IMR-90 (cell line): Measurements from ENCODE around the gene THPO. TPM values are rescaled to one million over a fixed set of nuclear protein-coding genes. Genes with fewer than 3 reads are reported as not detected.

ENCODE experiments used
- ATAC-seq: fragments of 200-7000 bp; cut with Tn5 transposase; 2 replicates; pipeline ENCODE4 v1.9.1; 2020; ENCODE audit warnings: low read depth, mild to moderate bottlenecking, moderate library complexity
- BruUV-seq: library from RNA; stranded (reverse); fragments of 400-500 nt; replicated peaks from 2 replicates; lab custom pipeline; 2021; lab: Mats Ljungman, UMichigan
- CTCF ChIA-PET: fragments of 300-600 bp; formaldehyde crosslinking; extraction: SDS; loops from one replicate; lab custom pipeline; 2021; ENCODE audit warnings: antibody characterized with exemption; lab: Yijun Ruan, JAX
- POLR2A ChIA-PET: fragments of 300-600 bp; sonication (Branson Sonifier 250); formaldehyde crosslinking; loops from one replicate; lab custom pipeline; 2022; ENCODE audit warnings: antibody characterized with exemption; ENCODE audit not compliant: unreplicated experiment; lab: Charles Lee
- DNase-seq: peaks from one replicate; pipeline ENCODE4 v3.0.0; 2013
- H2AFZ ChIP-seq: replicated peaks from 2 replicates; pipeline ENCODE3; 2013; ENCODE audit warnings: low read length, mild to moderate bottlenecking; ENCODE audit not compliant: poor library complexity
- H2AK5ac ChIP-seq: 2 replicates; pipeline ENCODE4 v1.6.1; 2013; ENCODE audit warnings: low read depth, low read length, inconsistent platforms
- H2AK9ac ChIP-seq: replicated peaks from 2 replicates; pipeline ENCODE3; 2013; ENCODE audit warnings: mild to moderate bottlenecking, low read depth, low read length, moderate library complexity; ENCODE audit not compliant: poor library complexity
- H2BK120ac ChIP-seq: 2 replicates; pipeline ENCODE4 v1.6.1; 2013; ENCODE audit warnings: low read depth, low read length, inconsistent platforms
- H2BK15ac ChIP-seq: 3 replicates; pipeline ENCODE4 v1.6.1; 2013; ENCODE audit warnings: low read depth, low read length, inconsistent platforms
- H2BK20ac ChIP-seq: 2 replicates; pipeline ENCODE4 v1.6.1; 2013; ENCODE audit warnings: low read depth, mild to moderate bottlenecking, inconsistent platforms, low read length, moderate library complexity
- H2BK5ac ChIP-seq: 2 replicates; pipeline ENCODE4 v1.6.1; 2013; ENCODE audit warnings: mild to moderate bottlenecking, low read depth, low read length, inconsistent platforms; ENCODE audit not compliant: poor library complexity, severe bottlenecking
- H3K14ac ChIP-seq: replicated peaks from 2 replicates; pipeline ENCODE4 v1.6.1; 2013; ENCODE audit warnings: low read depth, low read length, inconsistent platforms
- H3K18ac ChIP-seq: 2 replicates; pipeline ENCODE4 v1.6.1; 2013; ENCODE audit warnings: low read depth, low read length, control low read depth
- H3K23ac ChIP-seq: 2 replicates; pipeline ENCODE4 v1.6.1; 2013; ENCODE audit warnings: low read depth, low read length, inconsistent platforms
- H3K27ac ChIP-seq: 2 replicates; pipeline ENCODE4 v1.5.1; 2013; ENCODE audit warnings: mild to moderate bottlenecking, control low read depth, low read length; ENCODE audit not compliant: insufficient read depth
- H3K27me3 ChIP-seq: 2 replicates; pipeline ENCODE4 v1.6.1; 2013; ENCODE audit warnings: low read length; ENCODE audit not compliant: control insufficient read depth, insufficient read depth
- H3K36me3 ChIP-seq: 2 replicates; pipeline ENCODE4 v1.6.1; 2013; ENCODE audit warnings: low read length, mixed read lengths; ENCODE audit not compliant: control insufficient read depth, insufficient read depth
- H3K4ac ChIP-seq: 2 replicates; pipeline ENCODE4 v1.6.1; 2013; ENCODE audit warnings: low read depth, low read length, inconsistent platforms
- H3K4me1 ChIP-seq: 2 replicates; pipeline ENCODE4 v1.6.1; 2013; ENCODE audit warnings: low read length, mixed read lengths; ENCODE audit not compliant: control insufficient read depth, insufficient read depth
- H3K4me2 ChIP-seq: 2 replicates; pipeline ENCODE4 v1.6.1; 2013; ENCODE audit warnings: low read depth, mild to moderate bottlenecking, control low read depth, low read length, moderate library complexity
- H3K4me3 ChIP-seq: 2 replicates; pipeline ENCODE4 v1.5.1; 2013; ENCODE audit warnings: low read depth, mild to moderate bottlenecking, control low read depth, low read length, moderate library complexity; ENCODE audit not compliant: insufficient read depth
- H3K56ac ChIP-seq: 2 replicates; pipeline ENCODE4 v1.6.1; 2013; ENCODE audit warnings: low read length, inconsistent platforms; ENCODE audit not compliant: insufficient read depth; ENCODE audit errors: extremely low read depth
- H3K79me1 ChIP-seq, 2 experiments: 2 replicates each; pipeline ENCODE4 v1.6.1; 2013; ENCODE audit warnings: low read length in 2 of 2, inconsistent platforms in 1 of 2, low read depth in 1 of 2
- H3K9ac ChIP-seq: 2 replicates; pipeline ENCODE4 v1.6.1; 2013; ENCODE audit warnings: low read depth, low read length, control low read depth
- H3K9me1 ChIP-seq: 2 replicates; pipeline ENCODE4 v1.6.1; 2013; ENCODE audit warnings: low read length, inconsistent platforms; ENCODE audit not compliant: insufficient read depth
- H3K9me3 ChIP-seq: 2 replicates; pipeline ENCODE4 v1.6.1; 2013; ENCODE audit warnings: low read length; ENCODE audit not compliant: control insufficient read depth, insufficient read depth
- H4K20me1 ChIP-seq: 2 replicates; pipeline ENCODE4 v1.6.1; 2013; ENCODE audit warnings: low read length, inconsistent platforms; ENCODE audit not compliant: insufficient read depth
- H4K5ac ChIP-seq: 2 replicates; pipeline ENCODE4 v1.6.1; 2013; ENCODE audit warnings: mild to moderate bottlenecking, low read depth, low read length, control low read depth
- H4K8ac ChIP-seq, 2 experiments: 2 replicates each; pipeline ENCODE4 v1.6.1; 2013; ENCODE audit warnings: low read depth in 2 of 2, low read length in 2 of 2, control low read depth in 1 of 2, inconsistent platforms in 1 of 2
- H4K91ac ChIP-seq: 2 replicates; pipeline ENCODE4 v1.6.1; 2013; ENCODE audit warnings: low read depth, low read length, inconsistent platforms; ENCODE audit not compliant: insufficient read depth
- MAFK ChIP-seq: IDR thresholded peaks from 2 replicates; pipeline ENCODE4 v1.6.1; 2012; ENCODE audit warnings: low read depth, low read length, improper control_type of control experiment
- MAZ ChIP-seq: IDR thresholded peaks from 2 replicates; pipeline ENCODE4 v1.6.1; 2012; ENCODE audit warnings: low read depth, mild to moderate bottlenecking, low read length, improper control_type of control experiment, moderate library complexity, borderline replicate concordance
- POLR2A ChIP-seq: IDR thresholded peaks from 2 replicates; pipeline ENCODE4 v1.6.1; 2012; ENCODE audit warnings: mild to moderate bottlenecking, low read depth, low read length
- RAD21 ChIP-seq: IDR thresholded peaks from 2 replicates; pipeline ENCODE4 v1.6.1; 2012; ENCODE audit warnings: low read length, improper control_type of control experiment
- RFX5 ChIP-seq: IDR thresholded peaks from 2 replicates; pipeline ENCODE4 v1.8.0; 2012; ENCODE audit warnings: low read depth, mild to moderate bottlenecking, low read length, moderate library complexity
- SMC3 ChIP-seq: fragments of 150-350 bp; IDR thresholded peaks from 2 replicates; pipeline ENCODE4 v1.6.1; 2016; ENCODE audit warnings: low read depth, mild to moderate bottlenecking, antibody characterized with exemption, low read length, moderate library complexity
- WGBS, 2 experiments: methylation state at CpG; one replicate each; pipeline versions ENCODE4 v1.1.5 to v1.1.7; 2013; ENCODE audit warnings: missing lambda C conversion rate in 2 of 2; ENCODE audit not compliant: insufficient read length in 1 of 2; ENCODE audit errors: extremely low coverage in 2 of 2; 5-methylcytosine and 5-hydroxymethylcytosine counted together
- dilution Hi-C: fragments of 300-500 bp; cut with HindIII; formaldehyde crosslinking; loops from one replicate; pipeline ENCODE4 v1.14.3; 2018; ENCODE audit warnings: low sequenced_read_pairs; ENCODE audit not compliant: unreplicated experiment
- in situ Hi-C: fragments of 300-500 bp; cut with MboI; formaldehyde crosslinking; loops from 3 replicates; pipeline ENCODE4 v1.14.3; 2019; ENCODE audit warnings: low sequenced_read_pairs, inconsistent platforms, mixed read lengths
- intact Hi-C: fragments of 100-400 bp; cut with micrococcal nuclease; formaldehyde crosslinking; loops from 2 replicates; pipeline ENCODE4 v1.10.0; 2022
- polyA plus RNA-seq, 3 experiments: library from polyadenylated mRNA; depleted of rRNA; stranded (reverse); fragments of >200 nt; gene quantifications; 2 replicates each; pipeline ENCODE4 v1.2.3, GENCODE V29; 2012; ENCODE audit warnings: low replicate concordance in 1 of 3
- total RNA-seq: library from RNA; depleted of rRNA; stranded (reverse); fragments of >200 nt; gene quantifications from 2 replicates; pipeline ENCODE4 v1.2.3, GENCODE V29; 2012
- TF ChIP-seq, protein P1 (sequence below): conservative IDR thresholded peaks from 2 replicates; pipeline ENCODE4 v1.5.1; 2012; ENCODE audit warnings: mild to moderate bottlenecking, low read depth, low read length, improper control_type of control experiment
- TF ChIP-seq, protein P2 (sequence below): fragments of 150-350 bp; IDR thresholded peaks from 2 replicates; pipeline ENCODE4 v1.6.1; 2017; ENCODE audit warnings: mild to moderate bottlenecking, antibody characterized with exemption, low read length, low read depth

The THPO gene
- total and polyA plus RNA-seq, 2 of the 4 experiments (the other 2 are of a cell fraction): not detected

DNA sequence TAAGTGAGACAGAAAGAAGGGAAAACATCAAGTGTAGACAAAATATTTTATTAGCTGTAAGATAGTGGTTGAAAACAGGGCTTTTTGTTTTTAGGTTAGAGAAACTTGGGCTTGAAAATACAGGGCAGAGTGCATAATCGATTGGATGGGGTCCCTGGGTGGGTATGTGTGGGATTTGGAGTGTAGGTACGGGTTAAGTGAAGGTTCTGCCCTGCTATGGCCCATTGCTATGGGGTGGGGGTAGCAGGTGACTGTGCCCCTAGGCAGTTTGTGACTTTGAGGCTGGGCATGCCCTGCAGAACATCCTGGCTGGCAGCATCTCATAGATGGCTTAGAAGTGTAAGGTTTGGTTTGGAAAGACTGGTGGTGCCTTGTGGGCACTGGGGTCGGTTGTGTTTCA is 44.3 kb downstream of the THPO start:
- H3K79me1 ChIP-seq: peaks cover 15 to 73% of the 10 kb centered on the region in 2 experiments
- H4K91ac ChIP-seq: no peak overlapping the region
- no peak overlapping the region for H3K9ac ChIP-seq
- no peak overlapping the region for H2AK9ac ChIP-seq
- no peak overlapping the region for H3K4me2 ChIP-seq
- H3K36me3 ChIP-seq: peaks cover 54% of the 10 kb centered on the region
- TF ChIP-seq MAZ (no peak), POLR2A (no peak), SMC3 (no peak), RFX5 (no peak), MAFK (no peak), RAD21 (no peak)
- TF ChIP-seq, protein P1, sequence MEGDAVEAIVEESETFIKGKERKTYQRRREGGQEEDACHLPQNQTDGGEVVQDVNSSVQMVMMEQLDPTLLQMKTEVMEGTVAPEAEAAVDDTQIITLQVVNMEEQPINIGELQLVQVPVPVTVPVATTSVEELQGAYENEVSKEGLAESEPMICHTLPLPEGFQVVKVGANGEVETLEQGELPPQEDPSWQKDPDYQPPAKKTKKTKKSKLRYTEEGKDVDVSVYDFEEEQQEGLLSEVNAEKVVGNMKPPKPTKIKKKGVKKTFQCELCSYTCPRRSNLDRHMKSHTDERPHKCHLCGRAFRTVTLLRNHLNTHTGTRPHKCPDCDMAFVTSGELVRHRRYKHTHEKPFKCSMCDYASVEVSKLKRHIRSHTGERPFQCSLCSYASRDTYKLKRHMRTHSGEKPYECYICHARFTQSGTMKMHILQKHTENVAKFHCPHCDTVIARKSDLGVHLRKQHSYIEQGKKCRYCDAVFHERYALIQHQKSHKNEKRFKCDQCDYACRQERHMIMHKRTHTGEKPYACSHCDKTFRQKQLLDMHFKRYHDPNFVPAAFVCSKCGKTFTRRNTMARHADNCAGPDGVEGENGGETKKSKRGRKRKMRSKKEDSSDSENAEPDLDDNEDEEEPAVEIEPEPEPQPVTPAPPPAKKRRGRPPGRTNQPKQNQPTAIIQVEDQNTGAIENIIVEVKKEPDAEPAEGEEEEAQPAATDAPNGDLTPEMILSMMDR: no peak
- TF ChIP-seq, protein P2, sequence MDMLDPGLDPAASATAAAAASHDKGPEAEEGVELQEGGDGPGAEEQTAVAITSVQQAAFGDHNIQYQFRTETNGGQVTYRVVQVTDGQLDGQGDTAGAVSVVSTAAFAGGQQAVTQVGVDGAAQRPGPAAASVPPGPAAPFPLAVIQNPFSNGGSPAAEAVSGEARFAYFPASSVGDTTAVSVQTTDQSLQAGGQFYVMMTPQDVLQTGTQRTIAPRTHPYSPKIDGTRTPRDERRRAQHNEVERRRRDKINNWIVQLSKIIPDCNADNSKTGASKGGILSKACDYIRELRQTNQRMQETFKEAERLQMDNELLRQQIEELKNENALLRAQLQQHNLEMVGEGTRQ: no peak
- H2BK5ac ChIP-seq: peak overlapping the region; percentile 93
- no peak overlapping the region; the same call in 1 of the 2 replicates for H2BK20ac ChIP-seq
- ChIA-PET POLR2A (no interaction called here), CTCF (interaction anchor here (0.5 kb wide), 1 partner anchor 432 kb away, joined by 5 read pairs; no protein-coding TSS in a partner anchor)
- WGBS, 2 experiments: 96% methylated on average over 3 of the region's 3 CpGs; no CpG with 5 or more reads in 1 of the 2 experiments
- BruUV-seq: no TSS peak
- ATAC-seq (no peak), DNase-seq (no peak)
- H2AK5ac ChIP-seq: no peak overlapping the region; the same call in 1 of the 2 replicates
- H2AFZ ChIP-seq: no peak overlapping the region
- H3K9me3 ChIP-seq: no peaks in the 10 kb centered on the region
- H4K20me1 ChIP-seq: peaks cover 62% of the 10 kb centered on the region
- H3K4me1 ChIP-seq: peaks cover 33% of the 10 kb centered on the region
- peak overlapping the region; percentile 14; the same call in 1 of the 2 replicates for H3K27ac ChIP-seq
- no peak overlapping the region for H3K14ac ChIP-seq
- H3K27me3 ChIP-seq: no peaks in the 10 kb centered on the region
- dilution Hi-C loops: no loop called here
- no peak overlapping the region for H3K56ac ChIP-seq
- H3K9me1 ChIP-seq: peaks cover 25% of the 10 kb centered on the region
- no peak overlapping the region for H3K18ac ChIP-seq
- in situ Hi-C loops: no loop called here
- H4K8ac ChIP-seq: no peak overlapping the region
- H4K5ac ChIP-seq: no peak overlapping the region
- no peak overlapping the region for H3K23ac ChIP-seq
- H2BK120ac ChIP-seq: no peak overlapping the region; the same call in 1 of the 2 replicates
- no peak overlapping the region for H3K4me3 ChIP-seq
- intact Hi-C loops: no loop called here
- 0 out of 2 replicates have a peak overlapping the region, but pooled peaks have one; percentile 56 for H3K4ac ChIP-seq
- H2BK15ac ChIP-seq: no peak overlapping the region
